ENCODE measurements around the gene IBTK. TPM values are rescaled to one million over a fixed set of nuclear protein-coding genes. Genes with fewer than 3 reads are reported as not detected.
"Not testable (repeated sequence)": the region's sequence is repeated elsewhere in the genome, so short reads cannot be mapped to it uniquely, and the experiment has no call there.

IBTK gene
- total RNA-seq, 2 donors from 2014 or later = 20.3 to 22.2 TPM

GRCh38 chr6:82145926-82146452, 101.6 kb downstream of the IBTK start:
- Mint-ChIP-seq H3K27me3 (no peaks in the 10 kb centered on the region), H3K4me1 (no peaks in the 10 kb centered on the region), H3K4me3 (no peak overlapping the region), H3K36me3 (ENCODE audit: low read depth) (no peaks in the 10 kb centered on the region), H3K27ac (no peak overlapping the region)
- no peak for DNase-seq
- ATAC-seq = no peak
- H3K9me3 ChIP-seq (ENCODE audit: control insufficient read depth, low read length, poor library complexity, severe bottlenecking) = no peaks in the 10 kb centered on the region

GRCh38 chr6:82144852-82145340, 102.6 kb downstream of the IBTK start:
- Mint-ChIP-seq H3K27me3 (no peaks in the 10 kb centered on the region), H3K4me3 (no peak overlapping the region), H3K27ac (no peak overlapping the region), H3K4me1 (no peaks in the 10 kb centered on the region), H3K36me3 (ENCODE audit: low read depth) (no peaks in the 10 kb centered on the region)
- H3K9me3 ChIP-seq (ENCODE audit: control insufficient read depth, low read length, poor library complexity, severe bottlenecking) = no peaks in the 10 kb centered on the region
- ATAC-seq (no peak), DNase-seq (no peak)

GRCh38 chr6:82144007-82144851, 103.3 kb downstream of the IBTK start:
- H3K9me3 ChIP-seq (ENCODE audit: control insufficient read depth, low read length, poor library complexity, severe bottlenecking) = no peaks in the 10 kb centered on the region
- H3K4me3 Mint-ChIP-seq = no peak overlapping the region
- no peaks in the 10 kb centered on the region for H3K4me1 Mint-ChIP-seq
- no peaks in the 10 kb centered on the region for H3K36me3 Mint-ChIP-seq (ENCODE audit: low read depth)
- H3K27ac Mint-ChIP-seq = no peak overlapping the region
- no peaks in the 10 kb centered on the region for H3K27me3 Mint-ChIP-seq
- ATAC-seq (no peak), DNase-seq (no peak)

- DNase-seq (no peak), ATAC-seq (no peak)
- no peak overlapping the region for H3K27ac Mint-ChIP-seq
- H3K27me3 Mint-ChIP-seq = no peaks in the 10 kb centered on the region
- no peaks in the 10 kb centered on the region for H3K4me1 Mint-ChIP-seq
- no peak overlapping the region for H3K4me3 Mint-ChIP-seq
- no peaks in the 10 kb centered on the region for H3K36me3 Mint-ChIP-seq (ENCODE audit: low read depth)
- H3K9me3 ChIP-seq (ENCODE audit: control insufficient read depth, low read length, poor library complexity, severe bottlenecking) = no peaks in the 10 kb centered on the region
These were observed 104.5 kb downstream of the IBTK start for GRCh38 chr6:82143041-82143481.

GRCh38 chr6:82142524-82142923, 105.0 kb downstream of the IBTK start:
- Mint-ChIP-seq H3K27ac (no peak overlapping the region), H3K4me3 (no peak overlapping the region), H3K4me1 (no peaks in the 10 kb centered on the region), H3K36me3 (ENCODE audit: low read depth) (no peaks in the 10 kb centered on the region), H3K27me3 (no peaks in the 10 kb centered on the region)
- no peaks in the 10 kb centered on the region for H3K9me3 ChIP-seq (ENCODE audit: control insufficient read depth, low read length, poor library complexity, severe bottlenecking)
- no peak for ATAC-seq
- DNase-seq = no peak

- Mint-ChIP-seq H3K4me1 (no peaks in the 10 kb centered on the region), H3K4me3 (no peak overlapping the region), H3K36me3 (ENCODE audit: low read depth) (no peaks in the 10 kb centered on the region), H3K27ac (no peak overlapping the region), H3K27me3 (no peaks in the 10 kb centered on the region)
- no peak for DNase-seq
- no peaks in the 10 kb centered on the region for H3K9me3 ChIP-seq (ENCODE audit: control insufficient read depth, low read length, poor library complexity, severe bottlenecking)
- ATAC-seq = no peak
These were observed 109.3 kb downstream of the IBTK start for GRCh38 chr6:82138075-82138791.

- Mint-ChIP-seq H3K4me1 (no peaks in the 10 kb centered on the region), H3K36me3 (ENCODE audit: low read depth) (no peaks in the 10 kb centered on the region), H3K4me3 (no peak overlapping the region), H3K27ac (no peak overlapping the region), H3K27me3 (peaks cover 6% of the 10 kb centered on the region)
- no peak for DNase-seq
- no peak for ATAC-seq
- no peaks in the 10 kb centered on the region for H3K9me3 ChIP-seq (ENCODE audit: control insufficient read depth, low read length, poor library complexity, severe bottlenecking)
These were observed 116.1 kb downstream of the IBTK start for GRCh38 chr6:82131441-82131840.

GRCh38 chr6:82129797-82130196, 117.7 kb downstream of the IBTK start:
- no peak for ATAC-seq
- no peaks in the 10 kb centered on the region for H3K4me1 Mint-ChIP-seq

GRCh38 chr6:82128973-82129372, 118.6 kb downstream of the IBTK start:
- H3K4me3 Mint-ChIP-seq; H3K36me3 Mint-ChIP-seq (ENCODE audit: low read depth); ATAC-seq; H3K27ac Mint-ChIP-seq; DNase-seq; H3K4me1 Mint-ChIP-seq; H3K9me3 ChIP-seq (ENCODE audit: control insufficient read depth, low read length, poor library complexity, severe bottlenecking); H3K27me3 Mint-ChIP-seq: not testable (repeated sequence)

More at GRCh38 chr6:82129797-82130196, 117.7 kb downstream of the IBTK start:
- H3K9me3 ChIP-seq (ENCODE audit: control insufficient read depth, low read length, poor library complexity, severe bottlenecking) = no peaks in the 10 kb centered on the region
- DNase-seq = no peak
- Mint-ChIP-seq H3K27me3 (peaks cover 6% of the 10 kb centered on the region), H3K4me3 (no peak overlapping the region), H3K36me3 (ENCODE audit: low read depth) (no peaks in the 10 kb centered on the region), H3K27ac (no peak overlapping the region)

- Mint-ChIP-seq H3K27ac (no peak overlapping the region), H3K36me3 (ENCODE audit: low read depth) (no peaks in the 10 kb centered on the region), H3K4me3 (no peak overlapping the region), H3K27me3 (no peaks in the 10 kb centered on the region), H3K4me1 (no peaks in the 10 kb centered on the region)
- DNase-seq (no peak), ATAC-seq (no peak)
- no peaks in the 10 kb centered on the region for H3K9me3 ChIP-seq (ENCODE audit: control insufficient read depth, low read length, poor library complexity, severe bottlenecking)
These were observed 123.9 kb downstream of the IBTK start for GRCh38 chr6:82123632-82124031.

Other genes starting within 250 kb of the IBTK start
- gene TPBG, start 116.1 kb upstream of the IBTK start, total RNA-seq = 1 to 10 TPM in 1 of 2 donors, under 1 TPM in 1; 0.89 to 2.5 TPM